HG03439 (cell line): ENCODE results near the gene RHBDL3.

Experiments used
- ATAC-seq: cut with Tn5 transposase; IDR thresholded peaks from one replicate; pipeline ENCODE4 v1.9.1; 2021; ENCODE audit warnings: mild to moderate bottlenecking, moderate library complexity; ENCODE audit not compliant: unreplicated experiment

RHBDL3 gene

DNA sequence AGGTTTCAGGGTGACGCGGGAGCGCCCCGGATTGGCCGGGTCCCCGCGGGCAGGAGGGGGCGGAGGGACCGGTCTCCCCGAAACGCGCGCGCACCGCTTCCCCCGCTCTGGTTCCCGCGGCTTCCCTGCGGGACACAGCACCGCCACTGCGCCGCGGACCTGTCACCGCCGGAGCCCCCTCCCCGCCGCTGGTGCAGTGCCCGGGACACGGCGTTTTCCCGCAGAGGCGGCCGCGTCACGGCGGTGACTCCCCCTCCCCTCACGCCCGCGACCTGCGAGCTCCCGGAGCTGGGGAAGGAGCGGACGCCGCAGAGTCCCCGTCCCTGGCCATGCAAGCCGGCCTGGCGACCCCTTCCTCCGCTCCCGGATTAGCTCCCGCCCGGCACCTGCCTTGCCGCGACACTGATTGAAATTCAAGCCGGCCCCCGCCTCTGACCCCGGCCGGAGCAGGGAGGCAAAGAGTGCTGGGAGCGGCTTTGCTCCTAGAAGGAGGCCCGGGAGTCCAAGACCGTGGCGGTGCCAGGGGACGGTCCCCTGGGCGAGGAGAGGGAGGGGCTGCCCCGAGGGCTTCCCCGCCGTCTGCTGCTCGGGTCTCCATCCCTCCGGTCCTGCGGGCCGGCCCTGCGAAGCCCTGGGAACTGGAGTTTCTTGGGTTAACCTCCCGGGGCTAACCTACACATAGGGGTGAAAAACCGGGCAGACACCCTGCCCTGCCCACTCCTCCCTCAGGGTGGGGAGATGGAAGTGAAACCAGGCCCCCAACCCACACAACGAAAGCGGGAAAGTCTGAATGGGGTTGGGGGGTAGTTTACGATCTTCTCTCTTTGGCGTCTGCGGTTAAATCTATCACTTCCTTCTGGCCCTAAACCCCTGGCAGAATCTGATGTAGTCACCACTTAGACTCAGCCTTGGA lies 1.0 kb downstream of the RHBDL3 start:
- no peak for ATAC-seq

DNA sequence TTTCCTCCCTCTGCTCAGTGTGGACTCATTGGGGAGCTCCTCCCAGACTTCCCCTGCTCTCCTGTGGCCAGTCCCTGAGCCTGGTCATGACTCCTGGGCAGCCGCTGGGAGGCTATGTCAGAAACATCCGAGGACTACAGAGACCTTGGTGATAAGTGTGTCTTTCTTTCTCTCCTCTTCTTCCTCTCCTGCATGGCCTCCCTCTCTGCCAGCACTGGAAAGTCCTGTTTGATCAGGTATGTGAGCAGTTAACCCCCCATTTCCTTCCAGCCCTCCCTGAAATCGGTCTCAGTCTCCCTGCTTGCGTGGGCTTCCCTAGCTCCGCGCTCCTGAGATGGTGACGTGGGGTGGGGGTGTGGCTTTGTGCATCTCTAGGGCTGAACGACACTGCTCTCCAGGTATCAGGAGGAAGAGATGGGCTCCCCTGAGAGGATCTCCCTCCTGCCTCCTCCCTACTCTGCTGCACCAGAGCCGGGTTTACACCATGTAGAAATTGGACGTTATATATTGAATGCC lies 2.1 kb downstream of the RHBDL3 start:
- ATAC-seq: no peak

DNA sequence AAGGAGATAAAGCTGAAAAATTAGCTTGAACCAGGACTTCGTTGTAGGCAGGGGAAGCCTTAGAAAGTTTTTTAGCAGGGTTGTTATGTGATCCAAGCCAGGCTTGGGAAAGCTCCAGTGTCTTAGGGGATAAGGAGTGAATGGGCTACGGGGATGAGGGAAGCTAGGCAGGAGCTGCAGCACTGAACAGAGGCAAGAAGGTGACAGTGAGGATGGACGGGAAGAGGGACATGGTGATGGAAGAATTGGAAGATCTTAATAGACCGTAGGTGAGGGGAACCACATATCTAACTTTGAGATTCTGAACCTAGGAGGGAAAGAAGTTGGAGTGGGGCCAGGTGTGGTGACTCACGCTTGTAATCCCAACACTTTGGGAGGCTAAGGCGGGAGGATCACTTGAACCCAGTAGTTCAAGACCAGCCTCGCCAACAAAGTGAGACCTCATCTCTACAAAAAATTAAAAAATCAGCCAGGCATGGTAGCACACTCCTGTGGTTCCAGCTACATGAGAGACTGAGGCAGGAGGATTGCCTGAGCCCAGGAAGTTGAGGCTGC lies 3.2 kb downstream of the RHBDL3 start:
- ATAC-seq: no peak

DNA sequence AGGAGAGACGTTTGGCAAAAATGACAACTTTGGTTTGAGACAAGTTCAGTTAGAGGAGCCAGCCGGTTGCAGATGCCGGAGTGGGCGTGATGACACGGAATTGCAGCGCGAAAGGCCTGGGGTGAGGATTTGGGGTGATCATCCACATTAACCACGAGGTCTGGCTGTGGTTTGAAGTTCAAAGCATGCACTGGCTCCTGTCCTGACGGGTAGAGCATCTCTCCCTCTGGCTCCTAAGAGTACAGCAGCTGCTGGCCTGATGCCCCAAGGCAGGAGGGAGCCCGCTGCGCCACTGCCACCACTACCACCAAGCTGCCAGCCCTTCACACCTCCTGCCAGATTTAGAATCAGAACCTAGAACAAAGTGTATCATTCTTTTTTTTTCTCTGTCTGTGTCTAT lies 3.7 kb downstream of the RHBDL3 start:
- ATAC-seq: no peak

DNA sequence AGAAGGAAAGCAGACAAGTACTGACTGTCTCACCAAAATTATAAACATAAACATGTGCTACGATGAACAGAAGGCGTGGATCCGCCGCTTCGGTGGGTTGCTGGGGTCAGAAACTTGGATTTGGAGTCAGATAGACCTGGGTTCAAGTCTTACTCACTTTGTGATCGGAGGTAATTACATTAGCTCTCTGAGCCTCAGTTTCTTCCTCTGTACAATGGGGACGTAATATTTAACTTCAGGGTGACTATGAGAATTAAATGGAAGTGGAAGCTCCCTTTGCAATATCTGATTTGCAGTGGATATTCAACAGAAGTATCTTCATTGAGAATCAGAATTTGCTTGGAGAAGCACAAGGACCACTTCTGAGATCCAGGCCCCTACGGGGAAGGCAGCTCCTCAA lies 6.2 kb downstream of the RHBDL3 start:
- no peak for ATAC-seq

DNA sequence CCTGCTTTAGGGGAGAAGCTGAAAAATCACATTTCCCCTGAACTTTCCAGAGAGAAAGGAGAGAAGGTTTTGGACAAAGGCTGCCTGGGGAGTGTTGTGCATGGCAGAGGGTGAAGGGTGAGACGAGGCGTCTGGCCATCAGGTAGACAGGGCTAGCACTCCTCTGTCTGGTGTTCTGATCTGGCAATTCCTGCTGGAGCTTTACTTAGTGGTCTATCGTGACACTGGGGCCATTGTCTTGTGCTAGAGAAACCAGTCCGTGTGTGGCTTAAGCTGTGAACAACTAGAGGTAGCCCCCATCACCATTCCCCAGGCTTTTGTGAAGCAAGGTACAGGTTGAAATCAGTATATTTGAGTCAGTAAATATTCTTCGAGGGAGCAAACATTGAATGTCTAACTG lies 8.5 kb downstream of the RHBDL3 start:
- ATAC-seq: no peak

DNA sequence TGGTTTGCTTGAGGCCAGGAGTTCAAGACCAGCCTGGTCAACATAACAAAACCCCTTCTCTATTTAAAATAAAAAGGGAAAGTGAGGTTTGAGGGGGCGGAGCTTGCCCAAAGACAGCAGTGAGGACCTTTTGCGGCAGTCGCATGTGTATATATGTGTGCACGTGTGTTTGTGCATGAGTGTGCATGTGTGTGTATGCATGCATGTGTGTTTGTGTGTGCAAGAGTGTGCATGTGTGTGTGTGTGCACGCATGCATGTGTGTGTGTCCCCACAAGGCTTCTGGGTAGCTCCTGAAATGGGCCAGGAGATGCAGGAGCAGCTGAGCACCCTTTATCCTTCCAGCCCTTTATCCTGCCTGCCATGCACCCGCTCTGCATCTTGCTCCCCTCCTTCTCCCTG lies 9.0 kb downstream of the RHBDL3 start:
- ATAC-seq: no peak

DNA sequence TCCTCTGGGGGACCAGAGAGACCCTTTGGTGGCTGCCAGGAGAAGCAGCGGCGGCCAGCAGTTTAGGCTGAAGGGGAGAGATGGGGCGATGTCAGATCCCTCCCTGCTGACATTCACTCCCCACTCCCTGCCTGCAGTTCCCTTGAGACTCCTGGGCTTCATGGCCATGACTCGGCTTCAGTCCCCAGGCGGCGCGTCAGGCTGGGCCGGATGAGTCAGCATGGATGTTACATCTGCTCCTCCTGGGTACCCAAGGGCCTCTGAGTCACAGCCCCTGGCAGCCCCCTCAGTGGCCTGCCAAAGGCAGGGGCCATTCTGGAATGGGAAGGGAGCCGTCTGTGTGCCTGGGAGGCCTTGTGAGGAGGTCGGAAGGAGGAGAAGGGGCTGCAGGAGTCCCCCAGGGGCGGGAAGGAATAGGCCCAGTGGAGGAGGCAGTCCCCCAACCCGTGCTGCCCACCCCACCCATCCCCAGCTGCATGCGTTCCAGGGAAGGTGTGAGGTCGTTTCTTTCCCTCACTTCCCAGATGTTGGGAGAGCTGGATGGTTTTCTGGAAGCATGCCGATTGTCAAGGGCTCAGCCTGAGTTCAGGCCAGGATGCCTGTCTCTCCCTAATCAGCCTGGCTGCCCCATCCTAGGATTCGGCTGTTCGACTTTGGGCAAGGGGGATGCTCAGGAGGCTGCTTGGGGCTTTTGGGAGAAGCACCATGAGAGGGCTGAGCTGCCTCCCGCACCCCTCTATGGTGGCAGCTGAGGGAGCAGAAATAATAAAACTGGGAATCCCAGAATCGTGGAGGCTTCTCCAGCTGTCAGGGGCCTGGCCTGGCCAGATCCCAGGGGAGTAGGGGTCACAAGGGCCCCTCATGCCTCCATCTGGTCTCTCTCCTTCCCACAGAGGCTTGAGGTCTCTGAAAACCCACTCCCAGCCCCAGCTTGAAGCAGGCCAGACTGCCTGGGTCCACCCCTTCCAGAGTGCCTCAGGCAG lies 9.7 kb downstream of the RHBDL3 start:
- ATAC-seq: no peak

DNA sequence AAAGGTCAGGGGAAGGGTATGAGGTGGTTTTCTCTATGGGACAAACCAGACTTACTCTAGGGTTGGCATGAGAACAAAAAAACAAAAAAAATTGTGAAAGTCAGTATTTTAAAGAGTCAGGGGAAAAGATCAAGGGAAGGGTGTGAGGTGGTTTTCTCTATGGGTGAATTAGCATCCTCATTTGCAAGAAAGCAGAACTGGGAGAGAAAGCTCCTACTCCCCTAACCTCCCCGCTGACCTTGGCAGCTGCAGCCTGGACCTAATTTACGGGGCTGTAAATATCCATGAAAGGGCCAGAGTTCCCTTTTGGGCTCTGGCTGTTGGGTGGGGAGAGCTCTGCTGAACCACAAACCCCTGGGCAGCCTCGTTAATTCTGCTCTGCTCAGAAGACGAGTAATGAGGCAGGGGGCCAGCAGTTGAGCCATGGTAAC lies 10.6 kb downstream of the RHBDL3 start:
- ATAC-seq: no peak

DNA sequence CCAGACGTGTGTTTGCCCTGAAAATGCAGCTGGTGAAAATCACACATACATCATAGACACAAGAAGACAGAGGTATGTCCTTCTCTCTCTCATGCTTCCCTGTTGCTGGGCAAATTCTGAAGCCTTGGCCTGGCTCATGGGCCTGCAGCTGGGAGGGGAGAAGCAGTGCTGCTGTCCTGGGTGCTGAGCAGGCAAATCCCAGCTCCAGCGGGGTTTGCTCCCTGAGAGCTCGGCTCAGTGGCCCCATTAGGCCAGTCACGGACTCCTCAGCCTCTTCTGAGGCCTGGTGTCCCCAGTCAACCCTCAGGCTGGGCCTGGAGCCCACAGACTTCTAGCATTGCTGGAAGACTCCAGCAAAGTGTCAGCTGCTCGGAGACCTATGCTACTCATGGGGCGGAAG lies 11.7 kb downstream of the RHBDL3 start:
- ATAC-seq: no peak

DNA sequence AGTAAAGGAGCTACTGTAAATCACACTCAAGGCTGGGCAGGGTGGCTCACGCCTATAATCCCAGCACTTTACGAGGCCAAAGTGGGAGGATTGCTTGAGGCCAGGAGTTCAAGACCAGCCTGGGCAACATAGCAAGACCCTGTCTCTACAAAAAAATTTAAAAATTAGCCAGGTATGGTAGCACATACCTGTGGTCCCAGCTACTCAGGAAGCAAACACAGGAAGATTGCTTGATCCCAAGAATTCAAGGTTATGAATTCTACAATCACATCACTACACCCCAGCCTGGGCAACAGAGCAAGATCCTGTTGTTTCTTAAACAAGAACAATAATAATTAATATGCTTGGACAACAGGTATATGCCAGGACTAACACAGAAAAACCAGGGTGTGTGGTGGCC lies 13.2 kb downstream of the RHBDL3 start:
- no peak for ATAC-seq

DNA sequence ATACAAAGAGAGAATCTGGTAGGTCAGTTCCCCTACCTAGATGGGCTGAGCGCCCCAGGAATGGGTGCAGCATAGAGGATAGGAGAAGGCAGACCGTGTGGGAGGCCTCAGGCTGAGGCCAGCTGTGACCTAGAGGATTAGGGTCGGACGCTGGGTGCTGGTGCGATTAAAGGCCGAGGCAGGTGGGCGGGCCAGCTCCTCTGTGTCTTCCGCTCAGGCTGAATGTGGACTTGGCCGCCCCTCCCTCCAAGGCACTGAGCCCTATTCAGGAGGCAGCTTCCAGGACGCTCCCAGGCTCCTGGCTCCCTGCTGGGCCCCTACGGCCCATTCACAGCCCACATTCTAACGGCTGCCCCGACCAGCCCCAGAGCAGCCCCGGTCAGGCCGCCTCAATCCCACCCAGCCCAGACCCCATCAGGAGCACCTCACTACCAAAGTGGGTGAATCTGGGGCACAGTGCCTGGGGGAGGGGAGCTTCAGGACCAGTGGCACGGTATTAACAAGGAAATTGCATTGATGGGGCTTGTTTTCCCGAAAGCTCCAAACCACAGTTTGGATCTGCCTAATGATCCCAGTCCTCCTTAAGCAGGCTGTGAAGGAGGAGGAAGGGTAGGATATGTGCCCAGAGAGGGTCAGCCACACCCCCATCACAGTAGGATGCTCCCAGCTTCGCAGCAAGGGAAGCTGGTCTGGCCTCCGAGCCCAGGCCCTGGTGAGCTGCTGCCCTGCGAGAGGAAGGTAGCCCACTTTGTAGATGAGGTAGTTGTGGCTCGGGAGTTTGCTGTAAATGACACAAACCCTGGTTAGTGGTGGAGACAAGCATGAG lies 14.5 kb downstream of the RHBDL3 start:
- no peak for ATAC-seq

DNA sequence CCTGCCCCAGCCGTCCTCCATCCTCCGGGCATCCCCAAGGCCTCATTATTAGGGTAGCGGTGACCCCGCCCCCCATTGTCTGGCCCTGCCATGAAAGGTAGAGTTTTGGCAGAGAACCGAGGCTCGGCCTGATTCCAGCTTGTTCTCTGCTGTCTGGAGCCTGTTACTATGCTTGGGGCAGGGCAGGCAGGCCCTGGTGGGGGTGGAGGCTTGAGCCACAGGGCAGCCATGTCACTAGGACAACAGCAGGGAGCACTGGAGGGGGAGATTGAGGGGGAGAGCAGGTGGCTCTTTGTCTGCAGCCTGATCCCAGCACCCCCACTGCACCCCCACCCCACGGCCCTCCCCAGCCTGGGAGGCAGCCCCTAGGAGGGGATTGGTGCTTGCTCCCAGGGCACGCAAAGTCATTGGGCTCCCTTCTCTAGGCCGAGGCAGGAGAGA lies 15.4 kb downstream of the RHBDL3 start:
- ATAC-seq: no peak

DNA sequence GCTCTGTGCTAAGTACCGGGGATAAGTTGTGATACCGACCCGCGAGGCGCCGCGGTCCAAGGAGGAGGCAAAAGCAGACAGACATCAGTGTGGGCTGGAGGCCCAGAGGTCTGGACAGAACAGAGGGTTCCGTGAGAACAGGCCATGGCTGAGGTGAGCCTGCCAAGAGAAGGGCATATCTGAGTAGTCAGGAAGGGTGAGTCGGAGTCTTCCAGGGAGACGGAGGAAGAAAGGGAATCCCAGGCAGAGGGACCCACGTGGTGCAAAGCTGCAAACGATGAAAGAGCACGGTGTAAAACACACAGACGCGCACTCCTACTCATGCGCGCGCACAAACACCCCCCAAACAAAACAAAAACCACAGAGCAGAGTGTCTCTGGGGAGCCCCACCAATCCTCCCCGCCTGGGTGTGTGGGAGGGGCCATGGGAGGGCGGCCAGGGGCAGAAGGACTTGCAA lies 18.1 kb downstream of the RHBDL3 start:
- ATAC-seq: no peak

DNA sequence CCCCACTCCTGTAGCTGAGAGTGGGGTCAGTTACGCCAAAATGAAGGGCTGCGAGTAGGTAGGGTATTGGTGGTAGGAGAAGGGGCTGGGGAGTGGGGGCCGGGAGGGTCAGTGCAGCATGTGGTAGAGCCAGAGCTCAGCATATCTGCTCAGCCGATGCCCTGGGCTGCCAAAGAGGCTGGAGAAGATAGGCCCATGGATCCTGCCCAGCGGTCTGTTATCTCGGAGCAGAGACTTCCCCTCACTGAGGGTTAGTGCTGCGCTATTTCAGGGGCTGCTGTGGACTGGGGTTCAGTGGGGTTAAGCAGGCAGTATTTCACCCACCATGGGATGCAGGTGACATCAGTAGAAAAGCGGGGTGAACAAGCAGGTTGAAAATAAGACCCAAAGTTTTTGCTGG lies 19.7 kb downstream of the RHBDL3 start:
- no peak for ATAC-seq

DNA sequence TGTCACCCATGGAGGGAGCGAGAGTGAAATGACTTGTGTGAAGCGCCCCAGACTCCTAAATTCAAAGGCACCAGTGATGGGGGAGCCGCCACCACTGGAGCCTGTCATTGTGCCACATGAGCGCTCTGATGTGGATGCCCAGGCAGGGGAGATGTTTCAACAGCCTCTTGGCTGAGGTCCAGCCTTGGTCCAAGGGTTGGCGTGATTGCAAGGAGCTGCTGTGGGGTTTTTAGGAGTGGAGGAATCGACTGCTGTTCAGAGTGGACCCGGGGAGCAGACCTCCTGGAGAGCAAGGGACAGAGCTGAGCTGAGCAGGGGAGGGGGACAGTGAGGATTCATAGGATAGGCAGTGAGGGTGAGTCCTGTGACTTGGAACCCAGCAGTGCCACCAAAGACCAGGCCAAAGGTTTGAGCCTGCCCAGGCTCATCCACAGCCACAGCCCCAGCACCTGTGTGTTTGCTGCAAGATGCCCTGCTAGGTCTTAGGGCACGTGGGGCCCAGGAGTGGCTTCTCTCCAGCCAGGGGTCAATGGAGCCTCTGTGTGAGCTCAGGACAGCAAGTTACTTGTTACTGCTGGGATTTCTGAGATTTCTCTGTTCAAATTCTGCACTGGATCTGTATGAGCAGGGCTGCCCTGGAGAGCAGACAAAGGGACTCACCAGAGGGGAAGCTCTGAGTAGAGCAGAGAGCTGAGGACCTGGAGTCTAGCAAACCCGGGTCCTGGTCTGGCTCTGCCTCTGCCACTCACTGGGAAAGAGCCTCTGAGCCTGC lies 20.3 kb downstream of the RHBDL3 start:
- ATAC-seq: no peak

DNA sequence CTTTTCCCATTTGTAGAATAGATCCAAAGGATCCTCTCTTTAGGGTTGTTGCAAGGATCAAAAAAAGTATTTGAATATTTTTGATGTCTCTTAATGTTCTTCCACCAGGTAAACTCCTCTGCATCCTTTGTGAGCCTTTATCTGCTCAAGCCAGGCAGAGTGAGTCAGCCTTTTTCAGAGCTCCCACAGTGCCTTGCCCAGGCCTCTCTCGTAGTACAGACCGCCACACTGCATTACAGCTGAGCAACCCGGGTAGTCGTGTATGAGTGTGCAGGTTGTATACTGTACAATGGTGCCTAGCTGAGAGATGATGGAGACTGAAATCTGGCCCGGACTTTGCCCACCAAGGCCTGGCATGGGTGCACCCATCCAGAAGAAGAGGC lies 20.9 kb downstream of the RHBDL3 start:
- no peak for ATAC-seq

DNA sequence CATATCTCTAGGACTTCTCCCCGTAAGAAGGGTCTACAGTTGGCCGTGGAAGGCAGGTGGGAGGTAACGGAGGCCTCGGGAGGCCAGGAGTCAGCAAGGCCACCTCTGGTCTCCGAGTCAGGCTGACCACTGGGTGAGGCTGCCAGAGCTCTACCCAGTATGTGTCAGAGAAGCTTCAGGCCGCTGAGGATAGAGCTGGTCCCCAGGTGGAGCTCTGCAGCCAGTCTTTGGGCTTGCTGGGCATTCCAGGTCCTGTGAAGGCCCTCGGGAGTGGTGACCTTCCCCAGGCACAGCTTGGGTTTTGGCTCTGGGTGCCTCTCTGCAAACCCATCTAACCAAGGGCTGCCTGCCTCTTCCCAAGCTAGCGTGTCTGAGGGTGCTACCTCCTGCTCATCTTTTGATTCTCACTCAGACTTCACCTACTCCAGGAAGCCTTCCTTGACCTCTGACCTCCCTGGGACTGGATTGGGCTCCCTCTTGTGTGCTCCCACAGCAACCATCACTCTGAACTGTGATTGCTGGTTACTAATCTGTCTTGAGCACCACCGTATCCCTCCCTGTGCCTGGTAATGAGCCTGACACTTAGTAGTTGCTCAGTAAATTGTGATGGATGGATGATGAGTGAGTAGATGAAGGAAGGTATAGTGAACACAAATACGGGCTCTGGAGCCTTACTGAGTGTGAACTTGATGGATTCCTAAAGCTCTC lies 22.3 kb downstream of the RHBDL3 start:
- ATAC-seq: no peak

DNA sequence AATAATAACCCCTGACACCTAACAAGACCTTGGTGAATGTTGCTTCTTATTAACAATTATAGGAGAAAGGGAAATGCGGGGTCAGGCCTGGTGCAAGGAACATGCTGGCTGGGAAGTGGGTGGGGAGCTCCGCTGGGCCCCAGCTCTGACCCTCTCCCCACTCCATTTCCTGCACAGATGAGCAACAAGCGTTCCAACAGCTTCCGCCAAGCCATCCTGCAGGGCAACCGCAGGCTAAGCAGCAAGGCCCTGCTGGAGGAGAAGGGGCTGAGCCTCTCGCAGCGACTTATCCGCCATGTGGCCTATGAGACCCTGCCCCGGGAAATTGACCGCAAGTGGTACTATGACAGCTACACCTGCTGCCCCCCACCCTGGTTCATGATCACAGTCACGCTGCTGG lies 23.0 kb downstream of the RHBDL3 start:
- no peak for ATAC-seq
